HG02623 (cell line): ENCODE data around the gene SDHB.

ENCODE experiments used
- ATAC-seq: cut with Tn5 transposase; IDR thresholded peaks from one replicate; pipeline ENCODE4 v1.9.1; 2021; ENCODE audit warnings: moderate library complexity; ENCODE audit not compliant: unreplicated experiment

The SDHB gene

GRCh38 chr1:17013491-17014320 is 40.1 kb downstream of the SDHB start:
- ATAC-seq: no peak

- no peak for ATAC-seq
These were observed 40.9 kb downstream of the SDHB start for GRCh38 chr1:17012775-17013490.

GRCh38 chr1:17011439-17012307 is 42.2 kb downstream of the SDHB start, which contains the start of gene ATP13A2:
ATP13A2 (minus strand) TSS chr1:17011928; CDS start chr1:17011738, 190 bp downstream.
- ATAC-seq: peak; percentile 79

- no peak for ATAC-seq
These were observed 42.8 kb downstream of the SDHB start for GRCh38 chr1:17011092-17011438.

- no peak for ATAC-seq
These were observed 44.1 kb downstream of the SDHB start for GRCh38 chr1:17009706-17010105.

- no peak for ATAC-seq
These were observed 45.5 kb downstream of the SDHB start for GRCh38 chr1:17008208-17008855.

GRCh38 chr1:17007121-17007520 is 46.7 kb downstream of the SDHB start:
- ATAC-seq: no peak

- ATAC-seq: no peak
These were observed 48.5 kb downstream of the SDHB start for GRCh38 chr1:17005365-17005740.

GRCh38 chr1:17004466-17005364 is 49.1 kb downstream of the SDHB start:
- ATAC-seq: no peak

- ATAC-seq: no peak
These were observed 51.3 kb downstream of the SDHB start for GRCh38 chr1:17002524-17002902.

- ATAC-seq: no peak
These were observed 51.9 kb downstream of the SDHB start for GRCh38 chr1:17001760-17002523.

- no peak for ATAC-seq
These were observed 54.0 kb downstream of the SDHB start for GRCh38 chr1:16999863-17000262.

- no peak for ATAC-seq
These were observed 55.2 kb downstream of the SDHB start for GRCh38 chr1:16998589-16998988.

- ATAC-seq: no peak
These were observed 57.0 kb downstream of the SDHB start for GRCh38 chr1:16996845-16997244.

- ATAC-seq: no peak
These were observed 60.3 kb downstream of the SDHB start for GRCh38 chr1:16993521-16994038.

- no peak for ATAC-seq
These were observed 61.2 kb downstream of the SDHB start for GRCh38 chr1:16992675-16993074.

GRCh38 chr1:16992102-16992501 is 61.7 kb downstream of the SDHB start:
- ATAC-seq: no peak

GRCh38 chr1:16991571-16991970 is 62.3 kb downstream of the SDHB start:
- no peak for ATAC-seq
